Uterus (tissue), 2 donors: ENCODE data around the gene KIAA0753.

Experiments used
- POLR2A ChIP-seq, 2 donors: fragments of 450-650 bp; IDR thresholded peaks; one replicate each; pipeline ENCODE4 v1.6.1; 2016; ENCODE audit warnings: antibody characterized with exemption in 2 of 2, mild to moderate bottlenecking in 1 of 2, moderate library complexity in 1 of 2
- TF ChIP-seq, protein P1 (sequence below), 4 experiments: fragments of 200-600 bp in 2 of 4; fragments of 450-650 bp in 2 of 4; sonication (generic) in 2 of 4; IDR thresholded peaks; one replicate each; pipeline ENCODE4 v1.5.1; 2016 to 2019; ENCODE audit warnings: antibody characterized with exemption in 4 of 4, mild to moderate bottlenecking in 2 of 4, moderate library complexity in 1 of 4

DNA sequence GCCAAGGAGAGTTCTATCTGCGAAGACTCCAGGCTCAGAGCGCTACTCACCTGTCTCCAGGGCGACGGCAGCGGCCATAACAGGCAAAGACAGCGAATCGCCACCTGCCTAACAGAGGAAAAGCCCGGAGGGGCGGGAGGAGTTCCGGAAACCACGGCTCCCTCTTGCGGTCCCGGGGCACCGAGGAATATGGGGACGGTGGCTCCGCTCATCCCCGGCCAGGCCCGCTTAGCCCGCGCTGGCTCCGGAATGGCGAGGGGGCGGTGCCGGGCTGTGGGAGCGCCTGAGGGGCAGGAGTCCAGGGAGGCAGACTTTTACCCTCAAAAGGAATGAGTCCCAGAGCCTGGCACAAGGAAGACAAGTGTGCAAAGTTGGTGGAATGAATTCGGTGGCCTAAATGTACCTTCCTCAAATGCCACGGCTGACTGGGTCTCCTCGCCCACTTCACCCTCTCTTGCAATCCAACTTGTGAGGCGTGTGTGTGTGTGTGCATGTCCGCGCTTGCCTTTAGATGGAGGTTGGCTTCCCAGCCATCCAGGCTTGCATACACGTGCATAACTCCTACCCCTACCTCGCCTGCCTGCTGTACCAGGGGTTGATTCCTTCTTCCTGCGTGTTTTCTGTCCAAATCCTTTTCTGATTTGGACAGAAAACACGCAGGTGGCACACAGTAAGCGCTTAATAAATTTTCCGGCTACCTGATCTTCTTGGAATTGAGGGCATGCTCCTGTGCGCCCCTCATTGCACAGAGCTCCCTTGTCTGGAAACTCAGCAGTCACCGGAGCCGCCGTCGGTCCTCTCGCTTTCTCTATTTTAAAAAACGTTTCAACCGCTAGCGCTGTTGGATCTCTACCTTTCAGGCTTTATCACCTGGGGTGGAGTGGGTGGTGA is 14.6 kb upstream of the KIAA0753 start:
- TF ChIP-seq, protein P1, sequence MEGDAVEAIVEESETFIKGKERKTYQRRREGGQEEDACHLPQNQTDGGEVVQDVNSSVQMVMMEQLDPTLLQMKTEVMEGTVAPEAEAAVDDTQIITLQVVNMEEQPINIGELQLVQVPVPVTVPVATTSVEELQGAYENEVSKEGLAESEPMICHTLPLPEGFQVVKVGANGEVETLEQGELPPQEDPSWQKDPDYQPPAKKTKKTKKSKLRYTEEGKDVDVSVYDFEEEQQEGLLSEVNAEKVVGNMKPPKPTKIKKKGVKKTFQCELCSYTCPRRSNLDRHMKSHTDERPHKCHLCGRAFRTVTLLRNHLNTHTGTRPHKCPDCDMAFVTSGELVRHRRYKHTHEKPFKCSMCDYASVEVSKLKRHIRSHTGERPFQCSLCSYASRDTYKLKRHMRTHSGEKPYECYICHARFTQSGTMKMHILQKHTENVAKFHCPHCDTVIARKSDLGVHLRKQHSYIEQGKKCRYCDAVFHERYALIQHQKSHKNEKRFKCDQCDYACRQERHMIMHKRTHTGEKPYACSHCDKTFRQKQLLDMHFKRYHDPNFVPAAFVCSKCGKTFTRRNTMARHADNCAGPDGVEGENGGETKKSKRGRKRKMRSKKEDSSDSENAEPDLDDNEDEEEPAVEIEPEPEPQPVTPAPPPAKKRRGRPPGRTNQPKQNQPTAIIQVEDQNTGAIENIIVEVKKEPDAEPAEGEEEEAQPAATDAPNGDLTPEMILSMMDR (IDR thresholded peaks at IDR 0.05): no peak
- TF ChIP-seq POLR2A (IDR thresholded peaks at IDR 0.05): no peak
